ENCODE data around the gene ATP11A.
"Not testable (repeated sequence)": the region's sequence is repeated elsewhere in the genome, so short reads cannot be mapped to it uniquely, and the experiment has no call there.

Gene ATP11A

DNA sequence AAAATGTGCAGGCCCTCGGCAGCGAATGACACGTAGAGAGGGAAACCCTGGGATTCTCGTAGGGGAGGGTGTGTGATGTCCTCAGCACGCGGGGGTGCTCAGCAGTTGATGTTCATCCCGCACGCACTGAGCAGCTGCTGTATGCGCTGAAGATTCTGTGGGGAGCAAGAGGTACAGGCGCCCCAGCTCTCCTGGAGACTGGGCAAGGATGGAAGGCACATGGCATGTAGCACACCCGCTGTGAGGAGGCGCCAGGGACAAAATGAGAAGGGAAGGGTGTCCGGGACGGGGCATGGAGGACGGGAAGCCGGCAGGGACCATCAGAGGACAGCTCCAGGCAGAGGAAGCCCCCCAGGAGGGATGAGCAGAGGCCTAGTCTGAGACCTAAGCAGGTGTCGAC is 15.4 kb downstream of the ATP11A start:
- TF ChIP-seq CTCF (conservative IDR thresholded peaks at IDR 0.05; ENCODE audit: low read depth, low read length) = no peak
- no peak overlapping the region for H3K4me3 ChIP-seq (ENCODE audit: low read depth, low read length)
- DNase-seq (ENCODE audit: low read depth) = no peak

DNA sequence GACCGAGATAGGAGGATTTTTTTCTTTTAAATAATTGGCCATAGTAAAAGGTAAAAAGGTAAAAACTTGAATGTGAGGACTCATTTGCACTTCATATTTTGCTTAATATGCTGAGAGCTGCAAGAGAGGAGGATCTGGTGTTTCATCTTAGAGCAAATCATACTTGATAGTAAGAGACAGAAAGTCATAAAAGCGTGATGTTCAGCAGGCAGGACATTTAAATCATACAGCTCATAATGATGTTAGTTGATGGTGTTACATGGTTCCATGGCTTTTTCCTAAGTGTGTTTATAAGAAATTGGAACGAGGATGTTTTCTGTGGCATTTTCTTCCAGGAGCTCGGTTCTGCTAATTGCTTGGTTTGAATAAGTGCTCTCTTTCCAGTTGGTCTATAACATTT is 16.3 kb downstream of the ATP11A start:
- no peak overlapping the region for H3K4me3 ChIP-seq (ENCODE audit: low read depth, low read length)
- TF ChIP-seq CTCF (conservative IDR thresholded peaks at IDR 0.05; ENCODE audit: low read depth, low read length) = no peak
- DNase-seq (ENCODE audit: low read depth) = no peak

DNA sequence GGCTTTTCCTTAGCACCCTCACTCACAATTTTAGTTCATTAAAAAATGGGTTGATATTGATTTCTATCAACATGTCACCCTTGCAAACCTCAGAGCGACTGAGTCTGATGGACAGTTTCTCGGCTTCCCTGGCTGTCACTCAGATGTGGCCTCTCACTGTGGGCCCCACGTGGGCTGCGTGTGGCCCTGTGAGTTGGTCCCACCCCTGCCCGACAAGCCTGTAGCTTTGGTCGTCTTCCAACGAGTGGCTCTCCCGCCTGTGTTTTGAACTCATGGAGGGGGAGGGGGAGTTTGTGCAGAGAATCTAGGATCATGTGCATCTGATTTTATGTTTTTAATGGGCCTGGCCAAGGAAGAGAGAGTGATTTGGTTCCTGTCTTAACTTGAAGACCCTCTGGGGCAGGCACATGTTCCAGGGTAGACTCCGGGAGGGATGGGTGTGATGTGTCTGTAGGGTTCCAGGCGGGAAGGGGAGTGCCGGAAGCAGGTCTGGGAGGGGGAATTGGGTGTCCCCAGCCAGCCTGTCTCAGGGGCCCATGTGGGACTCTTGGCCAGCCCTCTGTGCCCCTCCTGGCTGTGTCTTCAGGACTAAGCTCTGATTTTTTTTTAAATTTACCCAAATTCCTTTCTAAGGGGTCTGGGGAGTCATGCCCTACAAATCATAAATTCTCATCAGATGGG is 18.9 kb downstream of the ATP11A start:
- TF ChIP-seq CTCF (conservative IDR thresholded peaks at IDR 0.05; ENCODE audit: low read depth, low read length) = no peak
- DNase-seq (ENCODE audit: low read depth) = no peak
- no peak overlapping the region for H3K4me3 ChIP-seq (ENCODE audit: low read depth, low read length)

DNA sequence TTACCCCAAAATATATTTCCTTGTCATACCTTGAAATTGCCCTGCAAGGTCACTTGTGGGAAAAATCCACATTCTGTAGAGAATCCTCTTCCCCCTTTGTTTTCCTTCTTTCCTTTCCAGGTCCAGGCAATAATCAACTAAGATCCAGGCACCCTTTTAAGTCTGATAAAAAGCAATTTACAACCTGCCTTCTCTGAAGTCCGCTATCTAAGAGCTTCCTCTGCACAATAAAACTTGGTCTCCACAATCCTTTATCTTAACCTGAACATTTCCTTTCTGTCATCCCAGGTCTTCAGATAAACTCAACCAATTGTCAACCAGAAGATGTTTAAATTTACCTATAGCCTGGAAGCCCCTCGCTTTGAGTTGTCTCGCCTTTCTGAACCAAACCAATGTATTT is 19.5 kb downstream of the ATP11A start:
- not testable (repeated sequence) for H3K4me3 ChIP-seq (ENCODE audit: low read depth, low read length); DNase-seq (ENCODE audit: low read depth)

DNA sequence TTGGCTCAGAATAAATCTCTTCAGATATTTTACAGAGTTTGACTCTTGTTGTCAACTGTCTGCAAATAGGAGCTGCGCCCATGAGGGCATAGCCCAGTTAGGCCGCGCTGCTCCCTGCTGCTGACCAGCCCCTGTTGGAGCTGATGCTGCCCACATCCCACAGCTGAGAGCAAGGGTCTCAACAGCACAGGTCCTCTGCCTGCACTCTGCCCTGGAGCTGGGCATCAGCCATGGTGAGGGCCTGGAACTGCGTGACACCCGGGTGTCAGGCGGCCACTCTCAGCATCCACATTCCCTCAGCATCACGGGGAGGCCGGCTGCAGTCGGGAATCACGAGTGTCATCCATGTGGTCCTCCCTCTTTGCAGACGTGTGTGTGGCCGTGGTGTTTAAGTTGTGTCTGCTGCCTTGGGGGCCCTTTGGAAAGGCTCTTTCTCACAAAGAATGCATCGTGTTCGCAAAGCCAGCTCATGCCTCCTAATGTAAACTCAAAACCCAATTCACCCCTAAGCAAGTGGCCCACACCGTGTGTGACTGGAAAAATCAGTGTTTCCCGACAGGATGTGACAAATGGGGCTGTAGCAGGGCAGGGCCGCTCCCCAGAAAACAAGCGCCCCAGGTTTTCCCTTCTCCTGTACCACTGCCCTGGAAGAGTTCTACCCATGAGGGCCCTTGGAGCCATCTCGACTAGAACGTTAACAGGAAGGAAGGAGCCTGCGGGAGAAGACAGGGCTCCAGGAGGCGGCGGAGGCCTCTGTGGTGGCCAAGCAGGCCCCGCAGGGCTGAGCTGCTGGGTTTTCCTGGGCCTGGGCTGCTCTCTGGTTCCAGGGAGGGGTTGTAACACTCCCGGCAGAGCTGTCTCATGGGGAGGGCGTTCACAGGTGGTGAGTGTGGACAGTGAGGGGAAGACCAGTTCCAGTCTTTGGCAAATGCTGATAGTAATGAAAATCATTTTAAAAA is 20.3 kb downstream of the ATP11A start:
- no peak for TF ChIP-seq CTCF (conservative IDR thresholded peaks at IDR 0.05; ENCODE audit: low read depth, low read length)
- H3K4me3 ChIP-seq (ENCODE audit: low read depth, low read length) = no peak overlapping the region
- DNase-seq (ENCODE audit: low read depth) = no peak

- no peak overlapping the region for H3K4me3 ChIP-seq (ENCODE audit: low read depth, low read length)
- no peak for DNase-seq (ENCODE audit: low read depth)
- TF ChIP-seq CTCF (conservative IDR thresholded peaks at IDR 0.05; ENCODE audit: low read depth, low read length) = no peak
These were observed 21.2 kb downstream of the ATP11A start for GRCh38 chr13:112710855-112711527.
